Subcutaneous adipose tissue (tissue), 4 donors: ENCODE measurements around the gene AMBP. TPM values are rescaled to one million over a fixed set of nuclear protein-coding genes. Genes with fewer than 3 reads are reported as not detected.

ENCODE experiments used
- CTCF ChIP-seq: fragments of 450-650 bp; IDR thresholded peaks from one replicate; pipeline ENCODE4 v1.5.1; 2016; ENCODE audit warnings: low read depth, mild to moderate bottlenecking, control low read depth, antibody characterized with exemption, moderate library complexity
- total RNA-seq, 4 donors: library from RNA; depleted of rRNA; stranded (reverse); fragments of >200 nt; gene quantifications; one replicate each; pipeline ENCODE4 v1.1.0, GENCODE V29; 2016

AMBP gene
- total RNA-seq, 4 donors from 2014 or later = not detected

- TF ChIP-seq CTCF = no peak
These were observed 9.6 kb upstream of the AMBP start for GRCh38 chr9:114087721-114088120.

- no peak for TF ChIP-seq CTCF
These were observed 8.5 kb upstream of the AMBP start for GRCh38 chr9:114086607-114087006.

GRCh38 chr9:114086009-114086408 is 7.9 kb upstream of the AMBP start:
- no peak for TF ChIP-seq CTCF

GRCh38 chr9:114085387-114085789 is 7.3 kb upstream of the AMBP start:
- no peak for TF ChIP-seq CTCF

- TF ChIP-seq CTCF = no peak
These were observed 6.4 kb upstream of the AMBP start for GRCh38 chr9:114084282-114085073.

GRCh38 chr9:114083666-114084065 is 5.6 kb upstream of the AMBP start:
- TF ChIP-seq CTCF = no peak

- TF ChIP-seq CTCF = no peak
These were observed 4.1 kb upstream of the AMBP start for GRCh38 chr9:114082017-114082762.
